HG02938 (cell line): ENCODE data around the gene MBNL1.

Experiments used
- ATAC-seq: cut with Tn5 transposase; IDR thresholded peaks from one replicate; pipeline ENCODE4 v1.9.1; 2021; ENCODE audit warnings: mild to moderate bottlenecking, moderate library complexity; ENCODE audit not compliant: unreplicated experiment

MBNL1 gene

GRCh38 chr3:152295344-152295743 is 26.6 kb downstream of the MBNL1 start:
- no peak for ATAC-seq

DNA sequence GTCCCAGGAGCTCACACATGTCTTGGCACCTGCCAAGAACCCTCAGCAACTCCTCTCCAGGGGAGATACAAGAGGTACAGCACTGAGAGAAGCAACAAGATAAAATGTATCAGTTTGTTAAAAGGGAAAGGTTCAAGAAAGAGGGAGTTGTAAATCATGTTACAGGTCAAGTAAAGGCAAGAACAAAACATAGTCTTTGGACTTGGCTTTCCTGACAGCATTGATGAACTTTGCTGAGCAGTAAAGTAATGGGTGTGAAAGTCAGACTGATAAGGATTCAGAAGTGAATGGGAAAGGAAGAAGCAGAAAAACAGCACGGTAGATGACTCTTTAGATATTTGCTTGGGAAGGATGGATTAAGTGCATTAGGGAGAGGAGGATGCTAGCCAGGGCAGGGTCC is 27.1 kb downstream of the MBNL1 start:
- no peak for ATAC-seq

DNA sequence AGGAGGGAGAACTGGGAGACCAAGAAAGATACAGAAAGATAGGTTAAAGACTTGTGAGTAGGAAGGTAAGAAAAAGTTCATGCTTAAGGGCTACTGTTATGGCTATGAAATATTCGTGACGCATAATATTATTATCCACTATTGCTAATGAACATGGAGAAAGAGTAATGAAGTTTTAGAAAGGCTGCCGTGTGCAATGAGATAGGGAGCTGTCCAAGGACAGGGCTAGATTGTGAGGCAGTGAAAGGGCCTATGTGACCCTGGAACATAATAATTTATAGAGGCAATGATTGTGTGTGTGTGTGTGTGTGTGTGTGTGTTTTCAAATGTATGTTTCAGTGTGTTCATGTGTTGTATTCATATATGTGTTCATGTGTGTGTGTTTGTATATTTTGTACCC is 27.7 kb downstream of the MBNL1 start:
- no peak for ATAC-seq

- no peak for ATAC-seq
These were observed 28.2 kb downstream of the MBNL1 start for GRCh38 chr3:152296971-152297370.

- peak; percentile 57 for ATAC-seq
These were observed 29.9 kb downstream of the MBNL1 start for GRCh38 chr3:152298393-152299248.

GRCh38 chr3:152299249-152299976 is 30.7 kb downstream of the MBNL1 start:
- ATAC-seq: no peak

DNA sequence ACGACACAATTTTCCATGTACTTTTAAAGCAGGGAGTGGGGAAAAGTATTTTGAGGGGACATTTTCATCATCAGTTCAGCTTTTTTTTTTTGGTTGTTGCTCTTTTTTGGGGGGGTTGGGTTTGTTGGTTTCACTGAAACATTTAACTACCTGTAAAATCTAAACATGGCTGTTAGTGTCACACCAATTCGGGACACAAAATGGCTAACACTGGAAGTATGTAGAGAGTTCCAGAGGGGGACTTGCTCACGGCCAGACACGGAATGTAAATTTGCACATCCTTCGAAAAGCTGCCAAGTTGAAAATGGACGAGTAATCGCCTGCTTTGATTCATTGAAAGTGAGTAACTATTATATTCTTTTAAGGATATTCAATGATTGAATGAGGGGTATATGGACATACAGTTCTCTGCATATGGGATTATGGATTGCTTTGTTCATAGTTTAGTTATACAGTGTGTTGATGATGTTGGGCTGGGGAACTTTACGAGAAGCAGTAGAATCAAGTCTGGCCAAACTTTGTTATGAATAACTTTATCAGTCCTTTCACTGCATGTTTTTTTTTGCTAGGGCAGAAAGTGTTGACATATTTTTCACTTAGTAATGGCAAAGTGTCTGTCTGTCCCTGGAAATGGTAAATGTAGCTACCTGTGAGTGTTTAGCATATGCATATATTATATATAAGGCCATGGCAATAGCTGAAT is 31.5 kb downstream of the MBNL1 start:
- no peak for ATAC-seq

DNA sequence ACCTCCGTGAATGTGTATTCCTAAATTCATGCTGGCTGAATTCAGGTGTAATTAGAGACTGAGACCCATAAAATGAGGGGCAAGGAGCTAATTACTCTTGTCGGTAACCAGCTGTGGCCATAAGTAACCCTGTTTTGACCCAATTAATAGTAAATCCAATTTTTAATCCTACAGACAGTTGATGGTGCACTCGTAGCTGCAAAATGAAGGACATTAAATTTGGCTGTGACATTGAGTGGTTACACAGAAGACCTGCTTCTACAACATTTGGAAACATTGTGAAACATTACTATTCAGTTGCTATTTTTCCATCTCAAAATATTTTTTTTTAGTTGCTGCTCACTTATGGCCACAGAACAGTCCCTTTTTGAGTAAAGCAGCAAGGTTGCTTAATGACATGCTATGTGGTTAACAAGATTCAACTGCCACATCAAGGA is 33.0 kb downstream of the MBNL1 start:
- no peak for ATAC-seq

GRCh38 chr3:152302521-152303021 is 33.8 kb downstream of the MBNL1 start:
- ATAC-seq: peak; percentile 68

- no peak for ATAC-seq
These were observed 35.4 kb downstream of the MBNL1 start for GRCh38 chr3:152304160-152304559.

GRCh38 chr3:152305075-152305474 is 36.3 kb downstream of the MBNL1 start:
- no peak for ATAC-seq

GRCh38 chr3:152307829-152308474 is 39.2 kb downstream of the MBNL1 start:
- no peak for ATAC-seq

DNA sequence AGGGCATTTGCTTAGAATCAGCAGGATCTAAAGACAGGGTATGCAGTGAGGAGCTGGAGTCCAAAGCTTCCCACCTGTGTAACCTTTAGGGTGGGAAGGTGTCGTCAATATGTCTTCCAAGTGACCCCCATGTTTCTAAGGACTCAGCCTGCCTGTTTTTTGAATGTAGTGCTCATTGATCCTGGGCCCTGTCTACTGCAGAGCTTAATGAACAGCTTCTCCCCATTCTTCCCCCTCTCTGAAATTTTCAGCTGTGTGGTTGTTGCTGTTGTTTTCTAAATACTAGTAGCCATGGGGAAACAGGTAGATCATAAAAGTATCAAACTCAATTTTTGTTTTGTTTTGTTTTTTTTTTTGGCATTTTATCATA is 39.7 kb downstream of the MBNL1 start:
- ATAC-seq: no peak

DNA sequence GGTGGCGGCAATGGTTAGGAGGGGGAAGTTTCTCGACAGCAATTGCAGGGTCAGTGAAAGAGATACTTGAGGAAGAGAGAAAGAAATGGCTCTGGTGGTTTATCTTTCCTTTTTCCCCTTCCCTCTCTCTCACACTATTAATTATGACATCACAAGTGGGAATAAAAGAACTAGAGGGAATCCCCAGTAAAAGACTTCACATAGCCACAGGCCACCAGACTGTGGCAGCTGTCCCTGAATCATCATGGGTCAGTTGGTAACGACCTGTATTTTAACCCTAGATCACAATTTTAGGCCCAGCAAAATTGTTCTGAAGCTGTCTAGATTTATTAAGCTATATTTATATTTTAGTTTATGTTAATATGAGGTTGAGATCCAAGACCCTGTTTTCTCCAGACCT is 40.3 kb downstream of the MBNL1 start:
- ATAC-seq: no peak

DNA sequence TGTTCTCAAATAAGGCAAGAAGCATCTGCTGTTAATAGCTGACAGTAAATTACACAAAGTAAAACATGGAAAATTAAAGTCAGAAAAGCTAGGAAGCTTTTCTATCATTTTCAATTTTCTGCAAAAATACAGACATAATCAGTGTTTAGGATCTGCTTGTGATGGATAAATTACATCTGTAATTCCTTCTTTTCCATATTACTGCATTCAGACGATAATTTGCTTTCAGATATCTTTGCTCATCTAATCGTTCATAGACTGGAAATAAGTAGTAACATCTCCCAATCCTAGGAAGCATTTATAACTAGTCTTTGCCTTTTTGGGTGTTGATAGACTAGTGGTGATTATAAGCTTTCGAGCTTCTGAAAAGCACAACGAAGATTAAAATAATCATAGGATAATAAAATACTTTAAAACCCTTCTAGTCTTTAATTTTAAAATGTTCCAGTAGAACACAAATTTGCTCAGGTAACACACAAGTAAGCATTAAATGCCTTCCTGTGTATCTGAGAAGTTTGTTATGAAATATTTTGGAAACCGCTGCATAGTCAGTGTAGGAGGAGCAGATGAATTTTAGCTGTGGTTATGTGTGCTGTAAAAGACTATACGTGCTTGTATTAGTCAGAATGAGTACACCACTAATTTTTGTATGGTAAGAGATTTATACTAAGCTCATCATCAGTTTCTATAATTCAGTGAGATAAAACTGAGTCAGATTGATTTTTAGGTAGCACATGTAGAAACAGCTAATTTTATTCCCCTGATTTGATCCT is 41.0 kb downstream of the MBNL1 start:
- peak; percentile 56 for ATAC-seq

DNA sequence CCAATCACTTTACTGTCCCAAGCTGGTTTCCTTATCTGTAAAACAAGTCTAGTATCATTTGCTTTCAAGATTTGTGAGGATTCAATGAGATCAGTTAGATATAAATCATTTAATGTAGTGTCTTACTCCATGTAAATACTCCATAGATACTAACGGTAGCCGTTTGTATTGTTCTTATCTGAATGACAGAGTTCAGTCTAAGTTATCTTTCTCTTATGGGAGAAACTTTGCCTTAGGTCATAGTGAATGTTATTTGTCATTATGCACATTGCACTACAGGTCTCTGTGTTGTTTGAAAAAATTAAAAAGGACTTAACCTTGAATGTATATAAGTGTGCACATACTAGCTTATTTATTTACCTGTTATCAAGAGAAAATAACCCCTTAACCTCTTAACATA is 44.7 kb downstream of the MBNL1 start:
- ATAC-seq: no peak

DNA sequence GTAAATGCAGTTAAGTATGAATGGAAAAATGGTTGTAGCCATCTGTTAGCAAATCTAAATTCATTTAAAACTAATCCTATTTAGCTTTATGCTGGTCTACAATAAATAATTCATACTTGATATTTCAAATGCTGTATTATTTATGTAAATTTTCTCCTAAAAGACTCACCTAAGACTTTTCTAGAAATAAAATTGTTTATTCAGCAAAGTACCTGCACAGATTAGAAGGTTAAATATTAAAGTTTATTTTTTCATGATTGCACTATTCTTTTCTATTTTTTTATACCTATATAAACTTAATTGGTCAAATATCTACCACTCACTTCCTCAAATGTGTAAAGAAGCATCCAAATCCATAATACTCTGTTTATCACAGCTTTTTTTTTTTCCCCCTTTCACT is 45.2 kb downstream of the MBNL1 start:
- ATAC-seq: no peak

GRCh38 chr3:152314677-152315353 is 46.1 kb downstream of the MBNL1 start:
- no peak for ATAC-seq

- no peak for ATAC-seq
These were observed 46.9 kb downstream of the MBNL1 start for GRCh38 chr3:152315623-152316022.

- no peak for ATAC-seq
These were observed 47.6 kb downstream of the MBNL1 start for GRCh38 chr3:152316318-152316717.
